GM10266 (cell line): ENCODE measurements around the gene ZBTB40.

ENCODE experiments used
- DNase-seq: peaks from one replicate; pipeline ENCODE4 v3.0.0; 2012; ENCODE audit errors: extremely low spot score
- TF ChIP-seq, protein P1 (sequence below): IDR thresholded peaks from 2 replicates; pipeline ENCODE4 v1.5.1; 2012; ENCODE audit warnings: mild to moderate bottlenecking, low read depth; ENCODE audit not compliant: control insufficient read depth, insufficient read depth; ENCODE audit errors: missing control alignments

The ZBTB40 gene

DNA sequence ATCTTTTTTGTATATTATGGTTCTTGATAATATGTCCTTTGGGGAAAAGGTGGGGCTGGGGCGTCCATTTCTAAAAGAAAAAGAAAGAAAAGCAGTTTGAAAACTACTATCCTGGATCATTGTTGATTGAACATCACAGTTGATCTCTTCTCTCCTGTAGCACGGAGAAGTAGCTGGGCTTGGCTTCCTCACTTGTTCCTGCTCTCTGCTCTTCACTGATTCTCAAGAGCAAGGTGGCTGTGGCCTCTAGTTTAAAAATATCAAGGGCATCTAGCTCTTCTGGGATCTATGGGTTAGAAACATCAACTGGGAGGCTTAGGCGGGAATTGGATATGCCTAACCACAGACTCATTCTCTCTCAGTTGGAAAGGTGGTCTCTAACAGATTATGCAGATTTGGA, 73.6 kb downstream of the ZBTB40 start:
- DNase-seq, result no peak
- TF ChIP-seq, protein P1, sequence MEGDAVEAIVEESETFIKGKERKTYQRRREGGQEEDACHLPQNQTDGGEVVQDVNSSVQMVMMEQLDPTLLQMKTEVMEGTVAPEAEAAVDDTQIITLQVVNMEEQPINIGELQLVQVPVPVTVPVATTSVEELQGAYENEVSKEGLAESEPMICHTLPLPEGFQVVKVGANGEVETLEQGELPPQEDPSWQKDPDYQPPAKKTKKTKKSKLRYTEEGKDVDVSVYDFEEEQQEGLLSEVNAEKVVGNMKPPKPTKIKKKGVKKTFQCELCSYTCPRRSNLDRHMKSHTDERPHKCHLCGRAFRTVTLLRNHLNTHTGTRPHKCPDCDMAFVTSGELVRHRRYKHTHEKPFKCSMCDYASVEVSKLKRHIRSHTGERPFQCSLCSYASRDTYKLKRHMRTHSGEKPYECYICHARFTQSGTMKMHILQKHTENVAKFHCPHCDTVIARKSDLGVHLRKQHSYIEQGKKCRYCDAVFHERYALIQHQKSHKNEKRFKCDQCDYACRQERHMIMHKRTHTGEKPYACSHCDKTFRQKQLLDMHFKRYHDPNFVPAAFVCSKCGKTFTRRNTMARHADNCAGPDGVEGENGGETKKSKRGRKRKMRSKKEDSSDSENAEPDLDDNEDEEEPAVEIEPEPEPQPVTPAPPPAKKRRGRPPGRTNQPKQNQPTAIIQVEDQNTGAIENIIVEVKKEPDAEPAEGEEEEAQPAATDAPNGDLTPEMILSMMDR, result no peak

DNA sequence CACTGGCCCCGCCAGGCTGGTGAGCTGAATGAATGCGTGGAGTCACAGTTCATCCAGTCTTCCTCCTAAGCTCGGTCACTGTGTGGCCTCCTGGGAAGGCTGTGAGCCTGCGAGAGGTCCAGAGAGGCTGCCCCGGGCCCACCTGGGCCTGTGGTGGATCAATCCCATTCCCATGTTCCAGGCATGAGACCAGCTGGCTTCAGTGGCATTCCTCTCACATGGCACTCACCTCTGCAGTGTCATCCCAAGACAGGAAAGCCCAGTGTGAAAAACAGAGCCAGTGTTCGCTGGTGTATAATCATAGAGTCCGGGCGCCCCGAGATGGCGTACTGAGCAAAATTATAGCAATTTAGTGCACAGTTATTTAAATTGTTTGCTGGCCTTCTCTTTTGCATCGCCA, 74.0 kb downstream of the ZBTB40 start:
- DNase-seq, result no peak
- TF ChIP-seq, protein P1, result no peak

DNA sequence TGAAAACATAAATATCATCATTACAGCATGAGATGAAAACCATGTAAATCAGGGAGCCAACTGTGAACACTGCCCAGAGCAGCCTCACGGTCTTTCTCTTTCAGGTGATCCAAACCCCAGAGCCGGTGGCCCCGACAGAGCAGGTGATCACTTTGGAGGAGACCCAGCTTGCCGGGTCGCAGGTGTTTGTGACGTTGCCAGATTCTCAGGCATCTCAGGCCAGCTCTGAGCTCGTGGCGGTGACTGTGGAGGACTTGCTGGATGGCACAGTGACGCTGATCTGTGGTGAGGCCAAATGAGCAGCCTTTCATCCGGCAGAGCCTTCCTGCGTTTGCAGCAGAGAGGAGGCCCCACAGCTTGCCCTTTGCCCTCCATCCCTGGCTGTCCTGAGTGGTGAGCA, 74.4 kb downstream of the ZBTB40 start:
- no peak for DNase-seq
- TF ChIP-seq, protein P1, result no peak

DNA sequence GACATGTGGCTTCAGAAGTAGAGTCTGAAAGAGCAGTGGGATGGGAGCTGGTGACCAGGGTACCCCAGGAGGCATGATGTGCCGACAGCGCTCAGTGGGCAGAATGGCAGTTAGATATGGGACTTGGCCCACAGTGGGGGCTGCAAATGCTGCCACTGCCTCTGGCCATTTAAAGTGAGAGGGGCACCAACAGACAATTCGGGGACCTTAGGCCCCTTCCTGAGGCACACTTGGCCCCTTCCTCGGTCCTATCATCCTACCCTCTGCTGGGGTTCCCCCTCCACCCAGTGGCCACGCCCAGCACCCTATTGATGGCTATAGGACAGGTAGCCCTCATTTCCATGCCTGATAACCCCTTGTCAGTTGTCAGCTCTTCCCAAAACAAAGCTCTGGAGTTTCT, 75.0 kb downstream of the ZBTB40 start:
- TF ChIP-seq, protein P1, result no peak
- no peak for DNase-seq

DNA sequence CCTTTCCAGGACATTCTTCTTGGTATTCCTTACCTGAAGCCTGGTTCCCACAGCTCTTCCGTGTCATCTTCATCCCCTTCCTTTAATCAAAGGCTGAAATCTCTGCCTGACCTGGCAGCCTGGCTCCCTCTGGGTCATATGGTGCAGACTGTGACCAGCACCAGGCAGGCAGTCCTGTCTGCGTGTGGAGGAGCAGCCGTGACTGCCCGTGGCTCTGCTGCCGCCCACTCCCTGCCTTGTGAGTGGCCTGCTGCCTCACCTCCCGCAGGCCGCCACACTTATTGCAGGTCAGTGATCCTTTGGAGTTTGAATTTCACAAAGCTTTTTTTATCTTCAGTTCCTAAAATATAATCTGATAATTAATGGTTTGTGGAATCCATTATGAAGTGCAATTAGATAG, 75.5 kb downstream of the ZBTB40 start:
- TF ChIP-seq, protein P1, result no peak
- no peak for DNase-seq

DNA sequence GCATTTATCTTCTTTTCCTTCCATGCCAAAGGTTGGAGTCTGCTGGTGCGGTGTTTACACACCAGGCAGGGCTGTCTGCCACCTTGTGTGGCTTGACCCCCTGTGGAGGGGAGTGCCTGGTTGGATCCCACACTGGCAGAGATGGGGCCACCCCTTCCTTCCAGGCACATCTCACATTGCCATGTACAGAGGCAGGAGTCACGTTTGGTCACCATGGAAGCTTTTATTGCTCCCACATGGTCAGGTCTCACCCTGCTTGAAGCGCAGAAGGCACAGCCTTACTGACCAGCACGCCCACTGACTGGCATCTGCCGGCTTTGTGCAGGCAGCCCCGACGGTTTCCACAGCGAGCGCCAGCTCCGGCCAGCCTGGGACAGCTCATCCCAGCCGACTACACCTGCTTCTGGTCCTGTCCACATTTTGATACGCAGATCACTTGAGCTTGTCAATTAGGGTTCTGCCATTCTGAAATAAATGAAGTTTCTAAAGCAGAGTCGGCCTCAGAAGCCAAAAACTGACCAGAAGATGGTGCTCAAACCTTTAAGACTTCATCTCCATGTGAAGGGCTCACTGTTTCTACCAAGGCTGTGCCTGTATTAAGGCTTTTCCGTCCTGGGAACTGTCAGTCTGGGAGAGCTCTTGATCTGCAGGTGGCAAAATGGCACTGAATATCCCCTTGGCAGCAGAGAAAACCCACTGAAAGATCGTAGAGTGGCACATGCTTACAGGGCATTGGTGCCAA, 76.1 kb downstream of the ZBTB40 start:
- TF ChIP-seq, protein P1, result no peak
- no peak for DNase-seq

DNA sequence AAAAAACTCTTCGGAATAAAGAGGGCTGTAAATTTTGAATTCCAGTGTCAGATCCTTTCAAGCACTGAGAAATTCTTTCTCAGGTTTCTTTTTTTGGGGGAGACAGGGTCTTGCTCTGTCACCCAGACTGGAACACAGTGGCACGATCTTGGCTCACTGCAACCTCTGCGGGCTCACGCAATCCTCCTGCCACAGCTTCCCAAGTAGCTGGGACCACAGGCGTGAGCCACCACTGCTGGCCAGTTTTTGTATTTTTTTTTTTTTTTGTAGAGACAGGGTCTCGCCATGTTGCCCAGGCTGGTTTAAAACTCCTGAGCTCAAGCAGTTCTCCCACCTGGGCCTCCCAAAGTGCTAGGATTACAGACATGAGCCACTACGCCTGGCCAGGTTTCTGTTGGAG, 76.8 kb downstream of the ZBTB40 start:
- no peak for DNase-seq
- TF ChIP-seq, protein P1, result no peak
